ENCODE data around the gene FAR2.

FAR2 gene

DNA sequence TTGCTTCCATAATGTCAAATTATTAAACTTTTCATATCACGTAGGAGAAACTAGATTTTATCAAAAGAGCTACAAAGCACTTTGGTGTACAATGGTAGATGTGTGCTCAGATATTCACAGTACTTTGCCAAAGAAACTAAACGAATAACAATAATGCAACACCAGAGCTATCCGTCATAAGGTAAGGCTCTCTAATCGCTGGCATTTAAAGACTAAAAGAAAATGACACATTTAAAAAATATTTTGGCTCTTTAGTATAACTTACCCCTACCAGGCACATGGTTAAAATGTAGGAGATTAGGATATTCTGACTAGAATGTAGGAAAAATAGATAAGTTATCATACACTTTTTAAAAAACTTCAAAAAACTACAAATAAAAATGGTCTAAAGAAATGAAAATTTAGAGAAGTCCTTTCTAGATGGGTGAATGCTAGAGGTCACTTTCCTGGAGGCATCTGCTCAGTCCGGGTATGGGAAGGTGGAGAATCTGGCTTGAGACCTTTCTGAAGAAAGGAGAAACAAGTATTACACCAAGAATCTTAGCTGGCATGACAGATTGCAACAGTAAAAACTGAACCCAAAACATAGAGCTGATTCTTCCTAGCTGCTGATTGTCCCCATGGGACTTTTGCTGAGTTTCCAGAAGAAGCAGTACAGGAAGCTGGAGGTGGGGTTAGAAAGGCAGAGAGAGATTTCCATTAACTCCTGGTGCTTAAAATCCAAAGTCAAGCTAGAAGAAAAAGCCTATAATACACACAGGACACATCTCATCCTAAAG lies 67.9 kb downstream of the FAR2 start:
- H3K27ac ChIP-seq (ENCODE audit: insufficient read depth, low read length, poor library complexity, severe bottlenecking) = no peak overlapping the region
- H3K4me1 ChIP-seq (ENCODE audit: control insufficient read depth, insufficient read depth, low read length, poor library complexity, severe bottlenecking) = no peaks in the 10 kb centered on the region
- H3K27me3 ChIP-seq (replicated peaks; ENCODE audit: control insufficient read depth, insufficient read depth, low read length, poor library complexity, severe bottlenecking) = no peaks in the 10 kb centered on the region
- DNase-seq = no peak
- H3K4me3 ChIP-seq (ENCODE audit: insufficient read depth, low read depth, low read length, poor library complexity, severe bottlenecking) = no peak overlapping the region
- no peaks in the 10 kb centered on the region for H3K9me3 ChIP-seq (ENCODE audit: control insufficient read depth, low read length)
- no peaks in the 10 kb centered on the region for H3K36me3 ChIP-seq (ENCODE audit: control insufficient read depth, insufficient read depth, low read length)

DNA sequence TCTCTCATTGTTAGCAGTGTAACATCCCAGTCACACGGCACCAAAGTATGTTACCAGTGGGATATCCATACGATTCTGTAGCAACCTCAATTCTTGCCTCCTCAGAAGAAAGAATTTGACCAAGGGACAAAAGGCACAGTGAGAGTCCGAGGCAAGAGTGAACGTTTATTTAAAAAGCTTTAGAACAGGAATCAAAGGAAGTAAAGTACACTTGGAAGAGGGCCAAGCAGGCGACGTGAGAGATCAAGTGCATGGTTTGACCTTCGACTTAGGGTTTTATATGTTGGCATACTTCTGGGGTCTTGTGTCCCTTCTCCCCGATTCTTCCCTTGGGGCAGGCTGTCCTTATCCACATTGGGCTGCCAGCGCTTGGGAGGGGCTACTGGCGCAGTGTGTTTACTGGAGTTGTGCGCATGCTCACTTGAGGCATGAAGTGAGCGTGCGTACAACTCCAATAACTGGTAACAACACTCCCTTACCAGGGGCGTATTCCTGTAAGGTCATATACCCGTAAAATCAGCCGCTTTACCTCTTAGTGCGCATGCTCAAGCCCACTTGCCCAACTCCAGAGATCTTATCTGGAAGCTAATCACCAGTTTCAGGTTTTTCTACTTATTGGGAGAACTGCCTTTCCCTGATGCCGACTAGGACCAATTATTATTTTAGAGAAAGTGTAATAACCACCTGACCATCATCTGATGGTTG lies 71.7 kb downstream of the FAR2 start:
- H3K4me3 ChIP-seq (ENCODE audit: insufficient read depth, low read depth, low read length, poor library complexity, severe bottlenecking) = no peak overlapping the region
- H3K27me3 ChIP-seq (replicated peaks; ENCODE audit: control insufficient read depth, insufficient read depth, low read length, poor library complexity, severe bottlenecking) = no peaks in the 10 kb centered on the region
- no peaks in the 10 kb centered on the region for H3K36me3 ChIP-seq (ENCODE audit: control insufficient read depth, insufficient read depth, low read length)
- no peak overlapping the region for H3K27ac ChIP-seq (ENCODE audit: insufficient read depth, low read length, poor library complexity, severe bottlenecking)
- H3K9me3 ChIP-seq (ENCODE audit: control insufficient read depth, low read length) = no peaks in the 10 kb centered on the region
- no peaks in the 10 kb centered on the region for H3K4me1 ChIP-seq (ENCODE audit: control insufficient read depth, insufficient read depth, low read length, poor library complexity, severe bottlenecking)
- no peak for DNase-seq

DNA sequence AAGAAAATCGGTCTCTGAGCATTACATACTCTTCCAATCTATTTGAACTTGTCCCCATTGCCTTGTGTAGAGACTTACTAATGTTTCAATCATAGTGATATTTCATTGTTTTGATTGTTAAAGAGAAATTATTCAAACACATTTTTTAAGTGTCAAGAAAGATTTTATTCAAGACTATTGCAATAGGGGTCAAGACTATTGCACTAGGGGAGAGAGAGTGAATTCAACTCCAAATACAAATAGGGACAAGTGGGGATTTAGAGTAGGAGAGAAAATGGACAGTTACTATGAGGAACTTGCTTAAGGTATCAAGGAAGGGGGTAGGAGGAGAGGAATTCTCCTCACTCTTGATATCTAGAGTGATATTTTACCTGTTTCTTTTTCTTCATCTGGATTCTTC lies 73.1 kb downstream of the FAR2 start:
- no peak for DNase-seq
- no peak overlapping the region for H3K4me3 ChIP-seq (ENCODE audit: insufficient read depth, low read depth, low read length, poor library complexity, severe bottlenecking)

DNA sequence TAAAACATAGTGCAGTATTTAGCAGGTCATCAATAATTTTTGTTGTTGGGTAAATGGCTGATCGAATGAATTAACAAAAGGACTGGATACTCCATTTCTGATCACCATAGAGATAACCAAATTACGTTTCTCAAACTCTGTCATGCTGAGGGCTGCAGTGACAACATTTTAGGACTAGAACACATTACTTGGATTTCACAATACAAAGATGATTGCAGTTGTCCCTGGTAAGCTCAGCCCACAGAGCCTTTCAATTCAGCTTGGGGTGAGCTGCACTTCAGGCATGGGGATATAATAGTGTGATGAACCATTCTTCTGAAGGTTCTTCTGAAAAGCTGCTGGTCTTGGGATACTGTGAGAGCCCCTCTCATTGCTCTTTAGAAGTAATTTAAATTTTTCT lies 74.3 kb downstream of the FAR2 start:
- no peaks in the 10 kb centered on the region for H3K36me3 ChIP-seq (ENCODE audit: control insufficient read depth, insufficient read depth, low read length)
- H3K27me3 ChIP-seq (replicated peaks; ENCODE audit: control insufficient read depth, insufficient read depth, low read length, poor library complexity, severe bottlenecking) = no peaks in the 10 kb centered on the region
- no peak overlapping the region for H3K27ac ChIP-seq (ENCODE audit: insufficient read depth, low read length, poor library complexity, severe bottlenecking)
- no peak overlapping the region for H3K4me3 ChIP-seq (ENCODE audit: insufficient read depth, low read depth, low read length, poor library complexity, severe bottlenecking)
- DNase-seq = no peak
- no peaks in the 10 kb centered on the region for H3K9me3 ChIP-seq (ENCODE audit: control insufficient read depth, low read length)
- H3K4me1 ChIP-seq (ENCODE audit: control insufficient read depth, insufficient read depth, low read length, poor library complexity, severe bottlenecking) = no peaks in the 10 kb centered on the region

More for the DNA sequence above, 73.1 kb downstream of the FAR2 start:
- H3K27me3 ChIP-seq (replicated peaks; ENCODE audit: control insufficient read depth, insufficient read depth, low read length, poor library complexity, severe bottlenecking) = no peaks in the 10 kb centered on the region
- no peaks in the 10 kb centered on the region for H3K4me1 ChIP-seq (ENCODE audit: control insufficient read depth, insufficient read depth, low read length, poor library complexity, severe bottlenecking)
- no peaks in the 10 kb centered on the region for H3K9me3 ChIP-seq (ENCODE audit: control insufficient read depth, low read length)
- no peaks in the 10 kb centered on the region for H3K36me3 ChIP-seq (ENCODE audit: control insufficient read depth, insufficient read depth, low read length)
- H3K27ac ChIP-seq (ENCODE audit: insufficient read depth, low read length, poor library complexity, severe bottlenecking) = no peak overlapping the region

DNA sequence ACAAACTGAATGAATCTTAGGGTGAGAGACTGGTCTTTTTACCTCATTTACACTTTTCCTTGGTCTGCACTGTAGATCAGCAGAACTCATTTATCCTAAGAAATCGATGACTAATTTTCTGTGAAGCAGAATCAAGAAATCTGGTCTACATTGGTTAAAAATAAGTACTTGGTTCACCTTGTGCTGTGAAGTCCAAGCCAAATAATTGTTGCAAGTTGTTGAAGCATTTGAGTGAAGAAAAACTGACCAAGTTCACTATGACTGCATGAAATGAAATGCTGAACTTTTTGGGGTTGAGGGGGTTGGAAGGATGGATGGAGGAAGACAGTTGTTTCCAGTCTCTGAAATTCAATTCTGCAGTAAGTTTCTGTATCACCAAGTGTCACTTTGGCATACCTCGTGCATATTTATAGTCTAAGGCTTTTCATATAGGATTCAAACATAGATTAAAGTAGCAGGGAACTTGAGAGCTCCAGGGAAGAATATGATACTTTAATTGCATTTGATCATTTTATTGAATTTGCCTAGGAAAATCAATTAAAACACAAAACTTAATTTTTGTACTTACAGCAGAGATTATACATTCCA lies 75.0 kb downstream of the FAR2 start:
- no peaks in the 10 kb centered on the region for H3K9me3 ChIP-seq (ENCODE audit: control insufficient read depth, low read length)
- no peak overlapping the region for H3K27ac ChIP-seq (ENCODE audit: insufficient read depth, low read length, poor library complexity, severe bottlenecking)
- no peak overlapping the region for H3K4me3 ChIP-seq (ENCODE audit: insufficient read depth, low read depth, low read length, poor library complexity, severe bottlenecking)
- H3K27me3 ChIP-seq (replicated peaks; ENCODE audit: control insufficient read depth, insufficient read depth, low read length, poor library complexity, severe bottlenecking) = no peaks in the 10 kb centered on the region
- no peaks in the 10 kb centered on the region for H3K4me1 ChIP-seq (ENCODE audit: control insufficient read depth, insufficient read depth, low read length, poor library complexity, severe bottlenecking)
- H3K36me3 ChIP-seq (ENCODE audit: control insufficient read depth, insufficient read depth, low read length) = no peaks in the 10 kb centered on the region
- DNase-seq = no peak

DNA sequence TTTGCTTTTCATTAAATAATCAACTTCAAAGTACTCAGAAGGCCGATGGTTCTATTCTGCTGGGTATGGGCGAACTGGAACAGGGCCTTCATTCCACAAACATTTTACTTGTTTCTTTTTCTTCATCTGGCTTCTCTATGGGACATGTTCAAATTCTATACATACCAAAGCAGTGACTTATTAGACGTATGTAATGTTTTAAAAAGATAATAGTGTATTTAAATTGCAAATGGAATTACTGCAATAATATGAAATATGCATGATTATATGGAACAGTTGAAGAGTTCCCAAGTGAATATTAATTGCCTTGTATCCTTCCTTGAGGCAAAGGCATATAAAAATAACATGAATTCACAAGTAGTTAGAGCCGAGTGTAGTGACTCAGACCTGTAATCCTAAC lies 75.5 kb downstream of the FAR2 start:
- no peak overlapping the region for H3K4me3 ChIP-seq (ENCODE audit: insufficient read depth, low read depth, low read length, poor library complexity, severe bottlenecking)
- no peak for DNase-seq
- H3K27ac ChIP-seq (ENCODE audit: insufficient read depth, low read length, poor library complexity, severe bottlenecking) = no peak overlapping the region
- no peaks in the 10 kb centered on the region for H3K4me1 ChIP-seq (ENCODE audit: control insufficient read depth, insufficient read depth, low read length, poor library complexity, severe bottlenecking)
- no peaks in the 10 kb centered on the region for H3K36me3 ChIP-seq (ENCODE audit: control insufficient read depth, insufficient read depth, low read length)
- no peaks in the 10 kb centered on the region for H3K9me3 ChIP-seq (ENCODE audit: control insufficient read depth, low read length)
- no peaks in the 10 kb centered on the region for H3K27me3 ChIP-seq (replicated peaks; ENCODE audit: control insufficient read depth, insufficient read depth, low read length, poor library complexity, severe bottlenecking)

DNA sequence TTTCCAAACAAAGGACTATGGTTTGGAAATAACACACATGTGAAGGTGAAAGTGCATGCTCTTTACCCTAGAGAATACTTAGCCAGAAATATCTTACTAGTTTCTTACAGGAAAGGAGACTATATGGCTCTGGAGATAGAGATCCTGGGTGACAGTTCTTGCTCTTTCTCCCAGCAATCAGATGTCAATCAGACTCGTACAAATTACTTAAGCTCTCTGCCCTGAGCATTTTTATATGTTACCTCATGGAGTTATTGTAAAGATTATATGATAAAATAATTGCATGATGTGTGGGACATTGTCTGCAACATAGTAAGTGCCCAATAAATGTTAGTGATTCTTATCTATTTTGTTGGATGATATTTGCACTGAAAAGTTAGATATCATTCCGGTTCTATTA lies 76.8 kb downstream of the FAR2 start:
- Histone ChIP-seq H3K27me3 (replicated peaks; ENCODE audit: control insufficient read depth, insufficient read depth, low read length, poor library complexity, severe bottlenecking) (no peaks in the 10 kb centered on the region), H3K9me3 (ENCODE audit: control insufficient read depth, low read length) (no peaks in the 10 kb centered on the region), H3K4me1 (ENCODE audit: control insufficient read depth, insufficient read depth, low read length, poor library complexity, severe bottlenecking) (no peaks in the 10 kb centered on the region), H3K4me3 (ENCODE audit: insufficient read depth, low read depth, low read length, poor library complexity, severe bottlenecking) (no peak overlapping the region), H3K36me3 (ENCODE audit: control insufficient read depth, insufficient read depth, low read length) (no peaks in the 10 kb centered on the region), H3K27ac (ENCODE audit: insufficient read depth, low read length, poor library complexity, severe bottlenecking) (no peak overlapping the region)
- no peak for DNase-seq

DNA sequence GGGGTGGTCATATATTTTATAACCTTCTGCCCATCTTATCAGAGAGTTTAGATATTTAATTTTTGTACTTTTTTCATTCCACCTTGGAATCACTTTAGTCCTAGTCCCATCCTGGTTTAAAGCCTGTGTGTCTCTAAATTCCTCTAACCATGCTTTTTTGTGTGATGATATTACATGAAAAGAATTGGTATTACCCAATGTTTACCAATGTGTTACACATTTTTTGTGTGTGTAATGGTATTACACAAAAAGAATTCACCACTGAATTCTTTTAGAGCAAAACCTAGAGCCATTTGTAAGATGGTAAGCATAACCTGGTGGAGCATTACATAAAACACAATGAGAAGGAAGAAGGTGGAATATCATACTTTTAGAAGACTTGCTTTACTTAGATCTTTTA lies 77.5 kb downstream of the FAR2 start:
- H3K9me3 ChIP-seq (ENCODE audit: control insufficient read depth, low read length) = no peaks in the 10 kb centered on the region
- no peak overlapping the region for H3K27ac ChIP-seq (ENCODE audit: insufficient read depth, low read length, poor library complexity, severe bottlenecking)
- H3K27me3 ChIP-seq (replicated peaks; ENCODE audit: control insufficient read depth, insufficient read depth, low read length, poor library complexity, severe bottlenecking) = no peaks in the 10 kb centered on the region
- no peaks in the 10 kb centered on the region for H3K36me3 ChIP-seq (ENCODE audit: control insufficient read depth, insufficient read depth, low read length)
- H3K4me1 ChIP-seq (ENCODE audit: control insufficient read depth, insufficient read depth, low read length, poor library complexity, severe bottlenecking) = no peaks in the 10 kb centered on the region
- no peak overlapping the region for H3K4me3 ChIP-seq (ENCODE audit: insufficient read depth, low read depth, low read length, poor library complexity, severe bottlenecking)
- DNase-seq = no peak

DNA sequence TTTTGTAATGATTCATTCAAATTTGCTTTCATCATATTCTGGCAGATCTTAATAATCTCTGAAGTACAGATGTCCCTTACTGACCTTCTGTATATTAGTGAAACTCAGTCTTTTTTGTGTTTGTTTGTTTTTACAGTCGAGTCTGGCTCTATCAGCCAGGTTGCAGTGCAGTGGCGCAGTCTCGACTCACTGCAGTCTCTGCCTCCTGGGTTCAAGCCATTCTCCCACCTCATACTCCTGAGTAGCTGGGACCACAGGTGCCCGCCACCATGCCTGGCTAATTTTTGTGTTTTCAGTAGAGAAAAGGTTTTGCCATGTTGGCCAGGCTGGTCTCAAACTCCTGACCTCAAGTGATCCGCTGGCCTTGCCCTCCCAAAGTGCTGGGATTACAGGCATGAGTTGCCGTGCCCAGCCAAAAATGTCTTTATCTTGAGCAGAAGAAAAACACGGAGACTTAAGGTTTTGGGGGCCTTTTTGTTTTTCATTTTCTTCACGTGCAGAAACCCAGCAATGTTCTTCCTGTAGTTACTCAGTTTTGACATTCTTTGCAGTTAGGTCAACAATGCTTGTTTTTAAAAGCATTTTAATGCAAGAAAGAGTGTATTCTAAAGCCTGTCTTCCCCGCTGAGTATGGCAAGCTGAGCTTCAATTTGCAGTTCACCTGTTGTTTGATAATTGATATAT lies 79.5 kb downstream of the FAR2 start:
- no peak for DNase-seq
- H3K4me1 ChIP-seq (ENCODE audit: control insufficient read depth, insufficient read depth, low read length, poor library complexity, severe bottlenecking) = no peaks in the 10 kb centered on the region
- H3K27me3 ChIP-seq (replicated peaks; ENCODE audit: control insufficient read depth, insufficient read depth, low read length, poor library complexity, severe bottlenecking) = no peaks in the 10 kb centered on the region
- H3K36me3 ChIP-seq (ENCODE audit: control insufficient read depth, insufficient read depth, low read length) = no peaks in the 10 kb centered on the region
- H3K27ac ChIP-seq (ENCODE audit: insufficient read depth, low read length, poor library complexity, severe bottlenecking) = no peak overlapping the region
- no peaks in the 10 kb centered on the region for H3K9me3 ChIP-seq (ENCODE audit: control insufficient read depth, low read length)
- no peak overlapping the region for H3K4me3 ChIP-seq (ENCODE audit: insufficient read depth, low read depth, low read length, poor library complexity, severe bottlenecking)

DNA sequence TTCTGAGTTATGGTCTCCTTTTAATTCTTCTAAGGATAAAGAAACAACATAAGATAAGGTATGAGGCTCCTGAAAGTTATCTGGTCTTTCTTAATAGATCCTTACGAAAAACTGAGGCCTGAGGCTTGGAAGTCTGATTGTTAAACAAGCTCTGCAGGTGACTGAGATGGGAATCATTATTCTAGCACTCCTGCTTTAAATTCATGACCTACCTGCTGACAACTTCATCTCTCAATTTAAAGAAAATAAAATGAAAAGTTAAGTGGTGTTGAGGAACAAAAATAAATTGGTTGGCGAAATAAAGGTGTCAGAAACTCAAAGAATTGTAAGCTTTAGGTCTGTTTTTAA lies 80.1 kb downstream of the FAR2 start:
- H3K36me3 ChIP-seq (ENCODE audit: control insufficient read depth, insufficient read depth, low read length) = no peaks in the 10 kb centered on the region
- H3K4me3 ChIP-seq (ENCODE audit: insufficient read depth, low read depth, low read length, poor library complexity, severe bottlenecking) = no peak overlapping the region
- H3K27ac ChIP-seq (ENCODE audit: insufficient read depth, low read length, poor library complexity, severe bottlenecking) = no peak overlapping the region
- no peaks in the 10 kb centered on the region for H3K27me3 ChIP-seq (replicated peaks; ENCODE audit: control insufficient read depth, insufficient read depth, low read length, poor library complexity, severe bottlenecking)
- H3K9me3 ChIP-seq (ENCODE audit: control insufficient read depth, low read length) = no peaks in the 10 kb centered on the region
- H3K4me1 ChIP-seq (ENCODE audit: control insufficient read depth, insufficient read depth, low read length, poor library complexity, severe bottlenecking) = no peaks in the 10 kb centered on the region
- DNase-seq = no peak
